ENCODE results near the gene SIGLEC14.

DNA sequence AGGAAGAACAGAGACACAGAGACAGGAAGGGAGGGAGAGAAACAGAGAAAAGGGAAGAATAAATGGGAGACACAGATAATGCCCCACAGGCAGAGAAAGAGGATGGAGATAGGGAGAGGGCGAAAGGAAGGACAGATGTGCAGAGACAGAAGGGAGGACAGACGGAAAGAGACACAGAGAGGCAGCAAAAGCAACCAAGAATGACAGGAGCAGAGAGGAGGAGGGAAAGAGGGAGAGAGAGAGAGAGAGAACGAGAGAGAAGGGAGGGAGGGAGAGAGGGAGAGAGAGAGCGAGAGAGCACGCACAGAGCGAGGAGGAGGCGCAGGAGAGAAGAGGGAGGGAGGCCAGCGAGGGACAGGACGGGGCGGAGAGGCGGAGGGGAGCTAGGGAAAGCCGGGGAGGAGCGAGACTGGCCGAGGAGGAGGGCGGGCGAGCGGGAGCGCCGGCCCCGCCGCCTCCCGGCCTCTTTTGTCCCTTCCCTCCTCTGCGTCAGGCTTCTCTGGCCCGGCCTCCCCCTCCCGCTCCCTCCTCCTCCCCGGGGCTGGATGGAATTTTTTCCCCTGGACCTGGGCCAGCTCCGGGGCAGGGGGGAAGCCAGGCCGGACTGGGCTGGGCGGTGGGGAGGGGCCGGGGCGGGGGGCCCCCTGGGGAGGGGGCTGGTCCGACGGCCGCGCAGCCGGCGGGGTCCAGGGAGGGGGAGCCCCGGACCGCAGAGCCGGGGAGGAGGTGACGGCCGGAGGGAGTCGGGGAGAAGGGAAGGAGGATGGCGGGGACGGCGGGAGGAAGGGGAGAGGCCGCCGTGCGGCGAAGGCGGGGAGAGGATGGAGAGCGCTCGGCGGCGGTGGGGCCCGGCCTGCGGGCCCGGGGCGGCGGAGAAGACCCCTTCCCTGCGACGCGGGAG, 42.3 kb upstream of the SIGLEC14 start:
- TF ChIP-seq, protein P1, sequence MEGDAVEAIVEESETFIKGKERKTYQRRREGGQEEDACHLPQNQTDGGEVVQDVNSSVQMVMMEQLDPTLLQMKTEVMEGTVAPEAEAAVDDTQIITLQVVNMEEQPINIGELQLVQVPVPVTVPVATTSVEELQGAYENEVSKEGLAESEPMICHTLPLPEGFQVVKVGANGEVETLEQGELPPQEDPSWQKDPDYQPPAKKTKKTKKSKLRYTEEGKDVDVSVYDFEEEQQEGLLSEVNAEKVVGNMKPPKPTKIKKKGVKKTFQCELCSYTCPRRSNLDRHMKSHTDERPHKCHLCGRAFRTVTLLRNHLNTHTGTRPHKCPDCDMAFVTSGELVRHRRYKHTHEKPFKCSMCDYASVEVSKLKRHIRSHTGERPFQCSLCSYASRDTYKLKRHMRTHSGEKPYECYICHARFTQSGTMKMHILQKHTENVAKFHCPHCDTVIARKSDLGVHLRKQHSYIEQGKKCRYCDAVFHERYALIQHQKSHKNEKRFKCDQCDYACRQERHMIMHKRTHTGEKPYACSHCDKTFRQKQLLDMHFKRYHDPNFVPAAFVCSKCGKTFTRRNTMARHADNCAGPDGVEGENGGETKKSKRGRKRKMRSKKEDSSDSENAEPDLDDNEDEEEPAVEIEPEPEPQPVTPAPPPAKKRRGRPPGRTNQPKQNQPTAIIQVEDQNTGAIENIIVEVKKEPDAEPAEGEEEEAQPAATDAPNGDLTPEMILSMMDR (conservative IDR thresholded peaks at IDR 0.05 in 1 of 2, IDR thresholded peaks at IDR 0.05 in 1 of 2; ENCODE audit: low read depth in 1 of 2, low read length in 2 of 2), result no peak
- no peak for TF ChIP-seq EZH2 (IDR thresholded peaks at IDR 0.05; ENCODE audit: low read length, missing control alignments)
